Stimulated activated CD8-positive, alpha-beta memory T cell treated with anti-CD3 and anti-CD28 coated beads, Interleukin-15, amount 100 ng/mL, for 24 hours (primary cell): ENCODE data around the gene HOXB9.

Experiments
- DNase-seq: peaks from one replicate; pipeline ENCODE4 v3.0.0-alpha.2; 2020; ENCODE audit warnings: low read depth

The HOXB9 gene

DNA sequence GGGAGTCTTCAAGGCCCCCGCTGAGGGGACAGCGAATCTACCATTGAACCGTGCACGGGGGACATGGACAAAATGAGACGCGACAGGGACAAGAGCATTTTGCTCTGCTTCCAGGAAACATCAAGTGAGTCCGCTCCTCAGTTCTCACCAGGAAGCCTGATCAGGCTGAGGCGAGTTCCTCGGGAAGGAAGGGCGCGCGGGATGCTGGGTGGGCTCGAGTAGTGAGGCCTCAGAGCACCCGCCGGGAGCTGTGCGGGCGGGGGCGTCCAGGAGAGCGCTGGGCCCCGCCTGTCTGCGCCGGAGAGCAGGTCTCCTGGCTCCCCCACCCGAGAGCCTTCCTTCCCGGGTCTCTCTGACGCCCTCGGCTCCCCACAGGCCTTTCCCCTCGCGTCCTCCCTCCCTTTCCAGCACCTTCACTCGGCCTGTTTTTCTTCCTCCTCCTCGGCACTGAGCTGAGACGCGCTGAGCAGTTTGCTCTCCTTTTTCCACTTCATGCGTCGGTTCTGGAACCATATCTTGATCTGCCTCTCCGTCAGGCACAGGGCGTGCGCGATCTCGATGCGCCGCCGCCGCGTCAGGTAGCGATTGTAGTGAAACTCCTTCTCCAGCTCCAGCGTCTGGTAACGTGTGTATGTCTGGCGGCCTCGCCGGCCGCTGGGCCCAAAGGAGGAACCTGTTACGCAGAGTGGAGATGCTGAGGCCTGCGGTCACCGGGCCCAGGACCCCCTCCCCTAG, 30.0 kb downstream of the HOXB9 start:
- no peak for DNase-seq

DNA sequence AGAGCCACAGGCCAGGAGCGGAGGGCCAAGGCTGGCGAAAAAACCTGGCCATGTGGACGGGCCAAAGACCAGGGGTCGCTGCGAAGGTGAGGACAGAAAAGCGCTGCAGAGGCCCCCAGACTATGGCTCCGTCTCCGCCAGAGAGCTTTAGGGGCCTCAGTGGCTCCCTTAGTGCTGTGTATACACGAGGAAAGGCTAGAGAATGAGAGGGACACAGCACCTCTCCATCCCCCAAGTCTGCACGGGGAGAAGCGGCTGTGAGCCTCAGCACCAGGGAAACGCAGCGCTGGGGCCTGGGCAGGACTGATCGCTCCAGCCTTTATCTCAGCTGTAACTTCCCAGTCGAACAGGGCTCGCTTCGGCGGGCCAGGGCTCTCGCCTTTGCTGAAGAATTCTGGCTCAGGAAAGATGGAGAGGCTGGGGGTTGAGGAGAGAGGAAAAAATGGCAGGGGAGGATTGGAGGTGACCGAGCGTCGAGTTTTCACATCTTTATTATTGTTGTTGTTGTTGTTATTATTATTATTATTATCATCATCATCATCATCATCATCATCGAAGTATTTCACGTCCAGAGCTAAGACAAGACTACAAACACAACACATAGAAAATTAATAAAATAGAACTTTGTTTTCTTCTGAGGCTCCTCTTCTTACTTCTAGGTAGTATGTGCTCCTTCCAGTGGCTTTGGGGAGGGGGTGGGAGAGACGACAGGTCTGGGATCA, 30.7 kb downstream of the HOXB9 start:
- no peak for DNase-seq

DNA sequence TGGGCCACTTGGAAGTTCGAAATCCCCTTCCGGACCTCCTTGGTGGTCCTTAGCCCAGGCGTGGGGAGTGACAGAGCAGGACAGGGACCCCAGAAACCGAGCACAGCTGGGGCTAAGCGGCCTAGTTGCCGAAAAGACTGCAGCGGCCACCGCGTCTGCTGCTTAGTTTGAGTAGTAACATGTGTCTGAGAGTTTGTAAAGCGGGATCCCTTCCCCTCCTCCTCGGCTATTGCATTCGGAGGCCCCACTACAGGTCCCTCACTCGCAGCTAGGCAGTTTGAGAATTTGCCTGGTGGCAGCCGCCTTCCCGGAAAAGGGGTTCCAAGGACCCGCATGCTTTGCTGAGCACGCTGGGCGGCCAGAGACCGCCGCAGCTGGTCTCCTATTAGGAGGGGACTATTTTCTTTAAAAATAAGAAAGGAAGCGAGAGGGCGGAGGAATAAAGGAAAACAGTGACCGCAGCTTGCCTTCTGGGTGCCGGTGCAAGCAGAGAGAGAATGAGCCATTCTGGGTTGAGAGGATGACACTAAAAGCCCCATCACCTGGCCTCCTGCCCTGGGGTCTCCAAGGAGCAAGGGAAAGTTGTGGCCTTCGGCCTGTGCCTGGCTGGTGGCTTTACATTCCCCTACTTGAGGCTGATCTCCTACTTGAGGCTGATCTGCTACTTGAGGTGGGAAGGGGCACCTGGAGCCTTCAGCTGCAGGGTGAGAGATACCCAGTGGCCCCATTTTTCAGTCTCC, 31.4 kb downstream of the HOXB9 start:
- DNase-seq, result no peak

DNA sequence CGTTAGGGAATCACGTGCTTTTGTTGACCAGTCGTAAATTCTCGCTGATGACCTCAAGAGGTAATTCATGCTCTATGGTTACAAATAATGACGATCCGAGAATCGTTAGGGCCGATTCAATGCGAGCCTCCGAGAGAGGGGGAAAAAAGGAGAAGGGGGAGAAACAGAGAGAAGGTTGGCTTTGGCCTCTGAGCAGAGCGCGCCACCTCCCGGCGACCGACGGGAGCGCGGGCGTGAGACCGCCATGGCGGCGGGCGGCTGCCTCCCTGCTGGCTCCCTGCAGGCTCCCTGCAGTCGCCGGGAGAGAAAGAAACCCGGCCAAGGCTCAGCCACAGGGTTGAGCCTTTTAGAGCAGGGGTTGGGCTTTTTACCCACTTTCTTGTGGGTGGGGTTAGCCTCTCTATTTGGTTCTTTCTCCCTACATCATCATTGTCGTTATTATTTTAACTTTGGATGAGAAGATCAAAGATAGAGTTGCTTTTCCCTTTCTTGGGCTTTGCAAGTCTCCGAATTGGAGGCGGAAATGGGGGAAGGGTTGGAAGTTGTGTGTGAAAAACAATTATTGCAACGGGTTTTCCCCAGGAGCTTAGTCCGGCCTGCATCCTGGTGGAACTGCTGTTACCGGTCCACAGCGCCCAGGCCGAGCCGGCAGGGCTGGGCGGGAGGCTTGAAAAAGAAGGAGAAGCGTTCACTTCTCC, 32.2 kb downstream of the HOXB9 start:
- peak; percentile 65 for DNase-seq

DNA sequence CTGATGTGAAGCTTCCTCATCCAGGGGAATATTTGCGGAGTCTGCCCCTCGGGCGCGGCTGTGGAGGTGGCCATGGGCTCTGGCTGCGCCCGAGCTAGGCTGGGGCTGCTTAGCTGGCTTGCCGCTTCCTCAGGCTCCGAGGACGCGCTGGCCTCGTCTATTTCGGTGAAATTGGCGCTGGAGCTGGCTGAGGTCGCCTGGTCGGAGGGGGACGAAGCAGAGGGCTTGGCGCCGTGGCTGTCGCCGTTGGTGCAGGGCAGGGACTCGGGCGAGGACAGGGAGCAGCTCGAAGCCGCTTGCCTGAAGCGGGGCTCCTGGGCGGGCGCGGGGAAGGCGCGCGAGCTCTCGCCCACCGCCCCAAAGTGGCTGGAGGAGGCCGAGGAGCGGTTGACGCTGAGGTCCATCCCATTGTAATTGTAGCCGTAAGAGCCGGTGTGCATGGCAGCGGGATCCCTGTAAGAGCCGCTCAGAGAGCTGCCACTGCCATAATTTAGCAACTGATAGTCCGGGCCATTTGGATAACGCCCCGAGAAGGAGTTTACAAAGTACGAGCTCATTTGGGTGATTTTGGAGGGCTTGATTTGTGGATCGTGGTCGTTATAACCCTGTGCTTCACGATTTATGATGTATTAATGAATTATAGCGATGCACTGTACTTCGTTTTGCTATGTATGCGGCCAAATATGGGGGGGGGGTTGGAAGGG, 32.9 kb downstream of the HOXB9 start, which contains the start of gene HOXB5:
Gene HOXB5 (minus strand): TSS at position 654 of the 704 bp plus-strand sequence. CDS start 97 bp downstream, at position 557.
- DNase-seq, result no peak

DNA sequence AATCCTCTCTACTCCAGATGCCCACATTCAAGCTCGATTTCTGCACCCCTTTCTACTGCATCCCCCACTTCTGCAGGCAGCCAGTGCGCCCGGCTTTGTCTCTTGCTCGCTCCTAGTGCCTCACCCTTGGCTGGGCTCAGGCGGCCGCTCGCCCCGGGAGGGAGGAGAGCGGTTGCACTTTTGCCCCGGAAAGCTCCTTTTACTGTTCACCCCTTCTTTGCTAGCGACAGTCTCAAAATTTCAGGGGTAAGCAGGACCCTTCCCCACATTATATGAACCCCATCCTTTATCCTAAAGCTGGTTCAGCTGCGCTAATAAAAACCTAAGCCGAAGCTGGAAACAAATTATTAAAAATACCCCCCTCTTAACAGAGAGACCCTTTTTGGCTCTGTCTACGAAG, 33.6 kb downstream of the HOXB9 start:
- DNase-seq, result no peak

DNA sequence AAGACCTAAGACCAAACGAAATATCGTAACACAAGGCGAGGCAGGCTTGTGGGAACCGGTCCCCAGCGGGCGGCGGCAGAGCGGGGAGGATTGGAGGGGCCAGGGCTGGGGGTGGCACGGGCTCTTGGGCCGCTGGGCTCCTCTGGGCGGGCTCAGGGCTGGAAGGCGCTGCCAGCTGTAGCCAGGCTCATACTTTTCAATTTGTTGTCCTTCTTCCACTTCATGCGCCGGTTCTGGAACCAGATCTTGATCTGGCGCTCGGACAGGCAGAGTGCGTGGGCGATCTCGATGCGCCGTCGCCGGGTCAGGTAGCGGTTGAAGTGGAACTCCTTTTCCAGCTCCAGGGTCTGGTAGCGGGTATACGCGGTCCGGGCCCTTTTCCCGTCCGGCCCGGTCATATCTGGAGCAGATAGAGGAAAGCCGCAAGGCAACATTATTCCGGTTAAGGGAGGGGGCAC, 34.1 kb downstream of the HOXB9 start:
- no peak for DNase-seq

DNA sequence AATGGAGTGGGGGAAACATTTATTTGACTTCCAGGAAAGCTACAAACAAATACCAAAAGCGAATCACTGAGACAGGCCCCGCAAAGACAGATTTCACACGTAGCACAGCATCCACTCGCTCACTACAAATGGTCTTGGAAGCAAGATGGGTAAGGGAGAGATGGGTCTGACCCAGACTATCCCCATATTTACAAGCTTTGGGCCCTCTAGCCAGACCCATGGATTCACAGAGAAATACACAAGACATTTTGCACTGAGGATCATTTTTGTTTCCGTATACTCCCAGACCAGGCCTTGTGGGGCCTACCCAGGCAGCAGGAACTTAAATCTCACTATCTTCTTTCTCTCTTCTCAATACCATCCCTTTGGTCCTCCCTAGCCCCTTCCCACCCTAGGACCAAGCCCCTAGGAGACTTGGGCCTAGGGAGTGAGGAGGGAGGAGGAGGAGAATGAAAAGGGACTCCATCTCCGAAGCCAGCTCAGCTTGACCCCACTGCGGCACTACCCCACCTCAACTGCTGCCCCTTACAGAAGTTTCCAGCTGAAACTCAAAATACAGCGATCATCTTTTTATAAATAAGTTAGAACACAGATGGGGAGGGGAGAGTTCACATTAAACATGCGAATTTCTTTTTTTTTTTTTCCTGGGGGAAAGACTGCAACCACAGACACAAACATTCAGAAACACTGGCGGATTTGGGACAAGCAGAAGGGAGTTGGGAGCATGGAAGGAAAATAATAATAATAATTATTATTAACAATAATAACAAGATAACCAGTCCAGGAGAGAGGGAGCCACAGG, 34.7 kb downstream of the HOXB9 start:
- DNase-seq, result no peak

DNA sequence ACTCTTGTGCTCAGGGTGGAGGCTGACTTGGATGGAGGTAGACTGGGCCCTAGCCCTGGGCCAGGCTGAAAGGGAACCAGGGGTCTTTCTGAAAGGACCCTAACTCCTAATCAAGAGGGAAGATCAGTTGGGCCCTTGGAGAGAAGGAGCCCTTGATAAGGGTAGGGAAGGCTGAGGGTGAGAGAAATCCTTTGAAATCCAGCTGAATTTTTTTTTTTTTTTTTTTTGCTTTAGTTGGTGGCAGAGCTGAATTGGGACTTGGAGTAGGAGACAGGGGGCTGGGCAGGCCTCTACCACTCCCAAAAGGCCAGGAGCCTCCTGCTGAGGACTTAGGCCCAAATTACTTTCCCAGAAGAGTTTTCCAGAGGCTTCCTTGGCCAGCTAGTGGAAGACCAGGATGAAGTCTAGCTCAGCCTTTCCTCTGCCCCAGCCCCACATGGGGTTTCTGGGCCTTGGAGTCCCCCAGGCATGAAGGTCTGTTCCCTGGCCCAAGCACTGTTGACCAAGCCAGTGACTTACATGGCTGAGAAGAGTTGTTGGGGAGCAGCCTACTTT, 35.5 kb downstream of the HOXB9 start:
- no peak for DNase-seq

DNA sequence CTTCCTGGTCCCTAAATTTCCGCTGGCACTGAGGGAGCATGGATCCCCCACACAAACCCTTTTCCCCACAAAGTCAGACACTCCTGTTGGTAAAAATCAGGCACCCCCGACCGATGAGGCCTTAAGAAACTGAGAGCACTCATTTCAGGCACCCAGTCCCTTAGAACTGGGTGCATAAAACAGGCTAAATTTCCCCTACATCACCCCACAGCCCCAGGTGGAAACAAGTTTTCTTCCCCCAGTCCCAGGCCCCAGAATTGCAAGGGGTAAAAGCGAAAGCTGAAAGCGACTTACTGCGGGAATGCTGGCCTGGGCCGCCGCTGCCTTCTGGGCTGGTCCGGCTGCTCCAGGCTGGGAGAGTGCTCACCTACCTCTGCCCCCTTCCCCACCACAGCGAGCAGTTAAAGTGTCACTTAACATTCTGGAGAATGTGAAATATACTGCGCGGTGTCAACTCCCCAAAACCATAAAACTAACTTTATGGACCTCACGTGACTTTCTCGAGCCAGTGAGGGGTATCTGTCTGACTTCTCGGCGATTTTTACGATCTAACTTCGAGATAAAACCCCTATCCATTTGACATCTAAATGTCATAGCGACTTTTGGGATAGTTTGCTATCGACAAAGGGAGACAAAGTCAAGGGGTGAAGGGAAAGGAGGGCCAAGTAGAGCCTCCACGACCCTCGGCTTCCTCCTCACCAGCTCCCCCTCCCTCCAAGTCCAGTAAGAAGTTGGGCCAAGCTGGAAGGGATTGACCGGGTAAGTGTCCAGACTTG, 36.1 kb downstream of the HOXB9 start, which contains the start of gene HOXB3:
Gene HOXB3 (minus strand): TSS at position 411 of the 776 bp plus-strand sequence. CDS start 37,767 bp downstream, outside the sequence.
- DNase-seq, result no peak

DNA sequence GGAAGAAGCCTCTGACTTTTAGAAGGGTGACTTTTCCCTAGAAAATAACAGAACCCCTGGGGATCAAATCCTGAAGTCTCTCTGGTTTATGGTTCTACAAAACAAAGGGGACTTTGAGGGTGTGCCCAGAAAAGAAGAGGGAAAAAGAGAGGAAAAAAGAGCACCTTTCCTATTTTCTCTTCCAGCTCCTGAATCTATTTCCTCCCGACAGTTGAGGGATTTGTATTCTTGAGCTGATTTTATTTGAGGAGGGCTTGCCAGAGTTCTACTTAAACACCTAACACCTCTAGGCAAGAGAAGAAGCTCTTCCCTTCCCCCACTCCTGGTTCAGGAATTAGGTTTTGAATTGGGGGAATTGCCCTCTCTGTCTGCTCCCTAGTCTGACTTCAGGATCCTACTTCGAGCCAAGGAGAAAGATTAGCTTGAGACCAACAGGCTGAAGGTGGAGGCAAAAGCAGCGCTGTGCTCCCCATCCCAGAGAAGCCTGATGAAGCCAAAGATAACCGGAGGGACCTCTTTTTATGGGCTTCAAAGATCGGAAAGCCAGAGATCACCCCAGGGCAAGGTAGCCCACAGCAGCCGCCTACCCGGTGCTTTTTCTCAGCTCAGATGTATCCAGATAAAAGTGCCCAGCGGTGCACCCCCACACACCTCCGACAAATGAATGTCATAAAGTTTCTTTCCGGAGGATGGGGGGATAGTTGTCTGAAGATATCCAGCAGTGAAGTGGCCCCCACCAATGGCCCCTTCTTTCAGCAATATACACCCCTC, 36.9 kb downstream of the HOXB9 start:
- no peak for DNase-seq

DNA sequence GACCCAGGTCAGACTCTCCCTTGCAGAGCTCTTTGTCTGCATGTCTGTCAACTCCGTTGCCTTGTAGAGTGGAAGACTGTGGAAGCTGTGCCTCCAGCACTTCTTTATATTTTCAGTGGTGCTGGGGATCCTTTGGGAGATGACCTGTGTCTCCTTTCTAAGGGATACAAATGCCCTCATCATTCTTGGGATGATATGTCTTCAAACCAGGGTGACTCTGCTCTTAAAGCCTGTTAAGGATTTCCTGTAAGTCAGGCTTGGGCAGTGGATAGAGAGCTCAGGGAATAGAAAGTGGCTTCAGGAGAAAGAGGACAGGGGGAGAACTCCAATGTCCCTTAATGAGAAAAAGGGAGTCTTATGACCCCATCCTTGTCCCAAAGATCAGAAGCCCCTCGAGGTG, 37.6 kb downstream of the HOXB9 start:
- DNase-seq, result no peak

DNA sequence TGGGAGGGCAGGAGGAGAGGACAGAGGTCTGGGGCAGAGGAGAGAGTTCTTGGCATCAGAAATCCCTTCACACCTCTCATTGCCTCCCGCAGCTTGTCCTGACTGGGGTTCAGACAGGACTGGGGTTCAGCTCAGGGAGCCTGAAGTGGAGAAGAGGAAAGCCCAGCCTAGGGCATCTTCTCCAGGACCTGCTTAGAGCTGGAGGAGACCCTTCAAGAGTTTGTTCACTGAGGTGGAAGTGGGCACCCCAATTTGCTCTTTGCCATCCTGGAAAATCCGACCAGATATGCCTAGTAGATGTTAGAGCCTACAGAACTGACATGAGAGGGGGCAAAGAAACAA, 38.1 kb downstream of the HOXB9 start:
- no peak for DNase-seq

DNA sequence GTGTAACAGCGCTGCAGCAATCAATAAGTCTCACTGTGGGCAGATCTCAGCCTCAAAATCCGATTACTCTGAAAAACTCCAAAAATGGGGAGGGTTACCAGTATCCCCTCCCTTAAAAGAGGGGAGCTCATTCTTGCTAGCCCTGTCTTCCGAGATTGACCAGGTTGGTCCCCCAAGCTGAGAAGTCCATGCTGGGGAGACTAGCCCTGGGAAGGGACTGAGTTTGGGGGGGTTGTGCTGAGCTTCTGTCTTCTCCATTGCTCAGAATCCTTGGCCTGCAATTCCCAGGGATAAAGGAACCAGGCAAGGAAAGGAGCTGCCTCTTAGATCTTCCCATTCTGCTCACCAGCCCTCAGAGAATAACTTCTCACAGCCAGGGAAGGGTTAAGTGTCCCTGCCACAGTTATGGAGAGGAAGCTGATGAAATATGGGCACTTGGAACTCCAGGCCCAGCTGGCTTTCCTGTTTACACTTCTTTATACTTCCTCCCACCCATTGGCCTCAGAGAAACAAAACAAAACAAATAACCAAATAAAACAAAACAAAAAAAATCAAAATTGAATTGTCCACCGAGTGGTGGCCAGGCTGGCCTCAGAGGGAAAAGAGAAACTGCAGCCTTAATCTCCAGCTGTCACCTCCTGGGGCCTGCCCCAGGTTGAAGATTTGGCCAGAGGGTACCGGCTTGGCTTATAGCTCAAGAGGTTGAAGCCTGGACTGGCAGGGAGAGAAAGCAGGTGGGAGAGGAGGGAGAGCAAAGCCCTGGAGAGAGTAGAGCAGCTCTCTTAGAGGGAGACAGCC, 38.7 kb downstream of the HOXB9 start:
- DNase-seq, result no peak

DNA sequence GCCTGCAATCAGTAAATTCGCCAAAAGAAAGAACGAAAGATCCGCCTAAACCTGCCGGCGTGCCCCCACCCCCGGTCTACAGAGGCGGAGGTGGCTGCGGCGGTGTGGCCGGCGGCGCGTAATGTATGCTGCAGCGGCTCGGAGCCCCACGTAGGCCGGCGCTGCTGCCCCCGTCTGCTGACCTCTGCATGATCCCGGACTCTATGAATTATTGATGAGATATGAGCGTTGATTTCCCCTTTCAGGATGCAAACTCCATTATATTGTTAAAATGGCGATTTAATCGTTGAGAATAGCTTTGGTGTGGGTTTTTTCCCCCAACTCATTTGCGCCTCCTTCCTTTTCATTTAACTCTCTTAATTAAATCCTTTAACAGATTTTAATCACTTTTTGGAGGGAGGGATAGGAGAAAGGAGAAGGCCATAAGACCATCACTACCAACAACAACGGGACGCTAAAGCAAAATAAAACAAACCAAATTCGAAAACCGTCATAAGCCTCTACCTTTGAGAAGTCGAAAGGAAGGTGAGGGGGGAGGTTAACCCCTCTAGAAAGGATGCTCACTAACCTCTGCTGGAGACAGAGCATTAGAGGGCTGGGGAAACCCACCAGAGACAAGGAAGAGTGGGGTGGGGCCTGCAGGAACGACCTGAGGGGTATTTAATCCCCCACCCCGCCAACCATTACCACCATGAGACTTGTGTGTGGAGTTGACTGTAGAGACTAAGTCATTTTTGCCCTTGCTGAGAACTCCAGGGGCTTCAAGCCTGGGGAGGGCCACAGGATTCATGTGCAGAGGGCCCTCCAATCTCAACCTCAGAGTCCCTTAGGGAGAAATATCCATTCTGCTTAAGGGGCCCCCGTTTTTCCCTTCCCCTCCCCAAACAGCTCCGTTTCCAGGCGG, 39.6 kb downstream of the HOXB9 start:
- no peak for DNase-seq

DNA sequence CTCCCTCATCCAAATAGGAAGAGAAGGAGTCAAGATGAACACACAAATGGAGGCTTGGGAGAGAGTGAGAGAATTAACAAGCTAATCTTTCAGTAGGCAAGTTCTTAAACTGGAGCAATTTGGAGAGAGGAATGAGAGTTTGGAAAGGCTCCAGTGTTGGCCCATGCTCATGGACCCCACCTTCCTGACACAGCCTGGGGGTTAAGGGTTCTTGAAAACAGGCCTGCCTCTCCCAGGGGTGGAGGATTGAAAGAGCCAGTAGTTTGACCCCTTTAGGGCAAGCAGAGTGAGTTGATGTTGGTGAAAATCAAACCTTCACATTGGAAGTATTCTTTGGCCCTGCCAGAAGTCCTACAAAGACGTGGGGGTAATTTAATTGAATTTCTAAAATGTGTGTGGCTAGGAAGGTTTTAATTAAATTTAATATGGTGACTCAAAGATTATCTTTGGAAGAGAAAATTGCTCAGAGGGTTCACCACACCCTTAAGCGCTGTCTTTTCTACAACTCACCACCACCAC, 41.9 kb downstream of the HOXB9 start:
- DNase-seq, result no peak
